HepG2 (cell line): ENCODE results near the gene GMCL2. TPM values are rescaled to one million over a fixed set of nuclear protein-coding genes. Genes with fewer than 3 reads are reported as not detected.

ENCODE experiments used
- ATM ChIP-seq: fragments of 450-650 bp; IDR thresholded peaks from 2 replicates; pipeline ENCODE4 v1.7.1; 2017; ENCODE audit warnings: mild to moderate bottlenecking, borderline replicate concordance
- FLYWCH1 ChIP-seq: sonication (generic); formaldehyde crosslinking; IDR thresholded peaks from 2 replicates; pipeline ENCODE4 v1.8.1; 2023; ENCODE audit warnings: mild to moderate bottlenecking, missing genetic modification reagents
- GLI4 ChIP-seq: sonication (generic); formaldehyde crosslinking; IDR thresholded peaks from 2 replicates; pipeline ENCODE4 v1.5.1; 2020; ENCODE audit warnings: missing genetic modification reagents, mild to moderate bottlenecking, moderate library complexity, borderline replicate concordance
- GTF3A ChIP-seq: sonication (generic); formaldehyde crosslinking; conservative IDR thresholded peaks from 2 replicates; pipeline ENCODE4 v1.4.0; 2020; ENCODE audit warnings: mild to moderate bottlenecking, missing genetic modification reagents
- JUND ChIP-seq: sonication (generic); formaldehyde crosslinking; IDR thresholded peaks from 2 replicates; pipeline ENCODE4 v1.8.0; 2022; ENCODE audit warnings: mild to moderate bottlenecking, missing genetic modification reagents
- KAT8 ChIP-seq: IDR thresholded peaks from 2 replicates; pipeline ENCODE4 v1.6.1; 2016; ENCODE audit warnings: missing genetic modification reagents, missing compliant biosample characterization
- MAF1 ChIP-seq: sonication (generic); formaldehyde crosslinking; IDR thresholded peaks from 2 replicates; pipeline ENCODE4 v1.5.0; 2020; ENCODE audit warnings: missing genetic modification reagents, borderline replicate concordance
- NCOA5 ChIP-seq: sonication (generic); formaldehyde crosslinking; IDR thresholded peaks from 2 replicates; pipeline ENCODE4 v1.4.0; 2020; ENCODE audit warnings: missing genetic modification reagents
- RFX1 ChIP-seq: fragments of 450-650 bp; IDR thresholded peaks from 2 replicates; pipeline ENCODE4 v1.6.1; 2017
- SOX6 ChIP-seq, 2 experiments: fragments of 450-650 bp in 1 of 2; sonication (generic) in 1 of 2; formaldehyde crosslinking in 1 of 2; IDR thresholded peaks; 2 replicates each; pipeline versions ENCODE4 v1.4.0 to v1.6.1; 2017 to 2020; ENCODE audit warnings: antibody characterized with exemption in 1 of 2, mild to moderate bottlenecking in 1 of 2, missing genetic modification reagents in 1 of 2
- ZFAT ChIP-seq: sonication (generic); formaldehyde crosslinking; conservative IDR thresholded peaks from 2 replicates; pipeline ENCODE4 v1.8.1; 2023; ENCODE audit warnings: missing genetic modification reagents, inconsistent platforms
- ZNF30 ChIP-seq: sonication (generic); formaldehyde crosslinking; IDR thresholded peaks from 2 replicates; pipeline ENCODE4 v1.5.0; 2020; ENCODE audit warnings: mild to moderate bottlenecking, missing genetic modification reagents
- ZNF430 ChIP-seq: sonication (generic); formaldehyde crosslinking; IDR thresholded peaks from 2 replicates; pipeline ENCODE4 v1.9.0; 2021; ENCODE audit warnings: mild to moderate bottlenecking, missing genetic modification reagents
- ZNF878 ChIP-seq: sonication (generic); formaldehyde crosslinking; IDR thresholded peaks from 2 replicates; pipeline ENCODE4 v1.8.1; 2023; ENCODE audit warnings: mild to moderate bottlenecking, missing genetic modification reagents, moderate library complexity
- polyA plus RNA-seq, 8 experiments: library from polyadenylated mRNA; depleted of rRNA in 3 of 8; stranded (reverse) in 7 of 8; unstranded in 1 of 8; fragments of >200 nt; fragmentation: Illumina TruSeq in 4 of 8; extraction: Trizol in 4 of 8; gene quantifications; 2 replicates each; pipeline versions ENCODE4 v1.2.1 to v1.2.3, GENCODE V29; 2011 to 2016; ENCODE audit warnings: low read depth in 4 of 8, missing spikeins in 1 of 8, mixed read lengths in 1 of 8; ENCODE audit not compliant: insufficient read depth in 1 of 8
- total RNA-seq, 5 experiments: library from RNA; depleted of rRNA; stranded (reverse); fragments of >200 nt; fragmentation: Illumina TruSeq; extraction: Trizol; gene quantifications; 2 replicates each; pipeline ENCODE4 v1.2.3, GENCODE V29; 2016; ENCODE audit warnings: low read depth in 1 of 5
- TF ChIP-seq, protein P1 (sequence below): sonication (generic); formaldehyde crosslinking; IDR thresholded peaks from 2 replicates; pipeline ENCODE4 v1.8.1; 2023; ENCODE audit warnings: missing genetic modification reagents, mild to moderate bottlenecking, borderline replicate concordance
- TF ChIP-seq, protein P2 (sequence below): sonication (generic); formaldehyde crosslinking; IDR thresholded peaks from 2 replicates; pipeline ENCODE4 v1.4.0; 2020; ENCODE audit warnings: missing genetic modification reagents
- TF ChIP-seq, protein P3 (sequence below): sonication (generic); formaldehyde crosslinking; IDR thresholded peaks from 2 replicates; pipeline ENCODE4 v1.5.0; 2020; ENCODE audit warnings: missing genetic modification reagents
- TF ChIP-seq, protein P4 (sequence below): sonication (generic); formaldehyde crosslinking; IDR thresholded peaks from 2 replicates; pipeline ENCODE4 v1.8.0; 2022; ENCODE audit warnings: missing genetic modification reagents, mild to moderate bottlenecking, borderline replicate concordance
- TF ChIP-seq, protein P5 (sequence below): sonication (generic); formaldehyde crosslinking; IDR thresholded peaks from 2 replicates; pipeline ENCODE4 v1.5.1; 2020; ENCODE audit warnings: mild to moderate bottlenecking, missing genetic modification reagents, moderate library complexity

The GMCL2 gene
- total and polyA plus RNA-seq, 2 of the 13 experiments (the other 11 are each of a cell fraction or from before 2014, with no cell fraction given): 0.03 TPM; not detected in 1

DNA sequence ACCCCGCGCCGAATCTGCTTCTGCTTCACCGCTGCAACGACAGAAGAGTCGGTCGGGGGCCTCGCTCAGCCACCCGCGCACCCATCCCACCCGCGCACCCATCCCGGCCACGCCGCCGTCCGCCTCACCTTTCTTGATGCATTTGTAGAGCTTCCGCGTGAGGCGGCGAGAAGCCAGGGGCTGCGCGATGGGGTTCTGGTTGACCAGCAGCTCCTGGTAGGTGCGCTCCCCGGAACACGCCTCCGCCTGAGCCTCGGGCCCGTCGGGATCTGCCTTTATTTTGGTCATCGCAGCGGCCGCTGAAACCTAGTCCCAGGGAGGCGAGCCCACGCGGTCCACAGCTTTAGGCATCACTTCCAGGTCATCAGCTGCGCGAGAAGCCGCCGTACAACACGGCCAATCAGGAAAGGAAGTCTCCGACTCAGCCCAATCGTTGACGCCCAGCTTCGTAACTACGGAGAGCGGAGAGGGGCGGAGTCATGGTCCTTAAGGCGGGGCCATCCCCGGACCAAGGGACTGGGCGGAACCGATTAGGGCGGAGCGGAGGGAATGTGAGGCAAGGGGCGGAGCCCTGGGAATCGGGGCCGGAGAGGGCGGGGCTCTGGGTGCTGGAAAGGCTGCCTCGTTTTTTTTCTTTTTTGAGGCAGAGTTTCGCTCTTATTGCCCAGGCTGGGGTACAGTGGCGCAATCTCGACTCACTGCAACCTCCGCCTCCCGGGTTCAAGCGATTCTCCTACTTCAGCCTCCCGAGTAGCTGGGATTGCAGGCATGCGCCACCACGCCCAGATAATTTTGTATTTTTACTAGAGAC lies 33.4 kb downstream of the GMCL2 start, which contains the start of gene NHP2 (continued):
- peak; percentile 68; the same call in 1 of the 2 replicates for TF ChIP-seq MAF1 (CRISPR knock-in tag)
- TF ChIP-seq FLYWCH1 (CRISPR knock-in tag): no peak
- no peak for TF ChIP-seq SOX6 (IDR thresholded peaks at IDR 0.05)
- no peak for TF ChIP-seq SOX6 (CRISPR knock-in tag; IDR thresholded peaks at IDR 0.05)
- no peak for TF ChIP-seq JUND
- TF ChIP-seq NCOA5: no peak
- TF ChIP-seq, protein P1, sequence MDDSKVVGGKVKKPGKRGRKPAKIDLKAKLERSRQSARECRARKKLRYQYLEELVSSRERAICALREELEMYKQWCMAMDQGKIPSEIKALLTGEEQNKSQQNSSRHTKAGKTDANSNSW (CRISPR knock-in tag): no peak
- TF ChIP-seq, protein P2, sequence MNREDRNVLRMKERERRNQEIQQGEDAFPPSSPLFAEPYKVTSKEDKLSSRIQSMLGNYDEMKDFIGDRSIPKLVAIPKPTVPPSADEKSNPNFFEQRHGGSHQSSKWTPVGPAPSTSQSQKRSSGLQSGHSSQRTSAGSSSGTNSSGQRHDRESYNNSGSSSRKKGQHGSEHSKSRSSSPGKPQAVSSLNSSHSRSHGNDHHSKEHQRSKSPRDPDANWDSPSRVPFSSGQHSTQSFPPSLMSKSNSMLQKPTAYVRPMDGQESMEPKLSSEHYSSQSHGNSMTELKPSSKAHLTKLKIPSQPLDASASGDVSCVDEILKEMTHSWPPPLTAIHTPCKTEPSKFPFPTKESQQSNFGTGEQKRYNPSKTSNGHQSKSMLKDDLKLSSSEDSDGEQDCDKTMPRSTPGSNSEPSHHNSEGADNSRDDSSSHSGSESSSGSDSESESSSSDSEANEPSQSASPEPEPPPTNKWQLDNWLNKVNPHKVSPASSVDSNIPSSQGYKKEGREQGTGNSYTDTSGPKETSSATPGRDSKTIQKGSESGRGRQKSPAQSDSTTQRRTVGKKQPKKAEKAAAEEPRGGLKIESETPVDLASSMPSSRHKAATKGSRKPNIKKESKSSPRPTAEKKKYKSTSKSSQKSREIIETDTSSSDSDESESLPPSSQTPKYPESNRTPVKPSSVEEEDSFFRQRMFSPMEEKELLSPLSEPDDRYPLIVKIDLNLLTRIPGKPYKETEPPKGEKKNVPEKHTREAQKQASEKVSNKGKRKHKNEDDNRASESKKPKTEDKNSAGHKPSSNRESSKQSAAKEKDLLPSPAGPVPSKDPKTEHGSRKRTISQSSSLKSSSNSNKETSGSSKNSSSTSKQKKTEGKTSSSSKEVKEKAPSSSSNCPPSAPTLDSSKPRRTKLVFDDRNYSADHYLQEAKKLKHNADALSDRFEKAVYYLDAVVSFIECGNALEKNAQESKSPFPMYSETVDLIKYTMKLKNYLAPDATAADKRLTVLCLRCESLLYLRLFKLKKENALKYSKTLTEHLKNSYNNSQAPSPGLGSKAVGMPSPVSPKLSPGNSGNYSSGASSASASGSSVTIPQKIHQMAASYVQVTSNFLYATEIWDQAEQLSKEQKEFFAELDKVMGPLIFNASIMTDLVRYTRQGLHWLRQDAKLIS (CRISPR knock-in tag): no peak
- TF ChIP-seq KAT8: peak; percentile 94
- peak; percentile 93; the same call in 1 of the 2 replicates for TF ChIP-seq ZFAT (CRISPR knock-in tag)
- no peak for TF ChIP-seq ATM
- TF ChIP-seq ZNF30: no peak
- TF ChIP-seq, protein P3, sequence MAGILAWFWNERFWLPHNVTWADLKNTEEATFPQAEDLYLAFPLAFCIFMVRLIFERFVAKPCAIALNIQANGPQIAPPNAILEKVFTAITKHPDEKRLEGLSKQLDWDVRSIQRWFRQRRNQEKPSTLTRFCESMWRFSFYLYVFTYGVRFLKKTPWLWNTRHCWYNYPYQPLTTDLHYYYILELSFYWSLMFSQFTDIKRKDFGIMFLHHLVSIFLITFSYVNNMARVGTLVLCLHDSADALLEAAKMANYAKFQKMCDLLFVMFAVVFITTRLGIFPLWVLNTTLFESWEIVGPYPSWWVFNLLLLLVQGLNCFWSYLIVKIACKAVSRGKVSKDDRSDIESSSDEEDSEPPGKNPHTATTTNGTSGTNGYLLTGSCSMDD (CRISPR knock-in tag): no peak
- TF ChIP-seq GTF3A (CRISPR knock-in tag): no peak
- no peak for TF ChIP-seq ZNF430 (CRISPR knock-in tag)
- TF ChIP-seq, protein P4, sequence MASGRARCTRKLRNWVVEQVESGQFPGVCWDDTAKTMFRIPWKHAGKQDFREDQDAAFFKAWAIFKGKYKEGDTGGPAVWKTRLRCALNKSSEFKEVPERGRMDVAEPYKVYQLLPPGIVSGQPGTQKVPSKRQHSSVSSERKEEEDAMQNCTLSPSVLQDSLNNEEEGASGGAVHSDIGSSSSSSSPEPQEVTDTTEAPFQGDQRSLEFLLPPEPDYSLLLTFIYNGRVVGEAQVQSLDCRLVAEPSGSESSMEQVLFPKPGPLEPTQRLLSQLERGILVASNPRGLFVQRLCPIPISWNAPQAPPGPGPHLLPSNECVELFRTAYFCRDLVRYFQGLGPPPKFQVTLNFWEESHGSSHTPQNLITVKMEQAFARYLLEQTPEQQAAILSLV (CRISPR knock-in tag): 0 out of 2 replicates have a peak, but pooled peaks have one; percentile 23
- TF ChIP-seq, protein P5, sequence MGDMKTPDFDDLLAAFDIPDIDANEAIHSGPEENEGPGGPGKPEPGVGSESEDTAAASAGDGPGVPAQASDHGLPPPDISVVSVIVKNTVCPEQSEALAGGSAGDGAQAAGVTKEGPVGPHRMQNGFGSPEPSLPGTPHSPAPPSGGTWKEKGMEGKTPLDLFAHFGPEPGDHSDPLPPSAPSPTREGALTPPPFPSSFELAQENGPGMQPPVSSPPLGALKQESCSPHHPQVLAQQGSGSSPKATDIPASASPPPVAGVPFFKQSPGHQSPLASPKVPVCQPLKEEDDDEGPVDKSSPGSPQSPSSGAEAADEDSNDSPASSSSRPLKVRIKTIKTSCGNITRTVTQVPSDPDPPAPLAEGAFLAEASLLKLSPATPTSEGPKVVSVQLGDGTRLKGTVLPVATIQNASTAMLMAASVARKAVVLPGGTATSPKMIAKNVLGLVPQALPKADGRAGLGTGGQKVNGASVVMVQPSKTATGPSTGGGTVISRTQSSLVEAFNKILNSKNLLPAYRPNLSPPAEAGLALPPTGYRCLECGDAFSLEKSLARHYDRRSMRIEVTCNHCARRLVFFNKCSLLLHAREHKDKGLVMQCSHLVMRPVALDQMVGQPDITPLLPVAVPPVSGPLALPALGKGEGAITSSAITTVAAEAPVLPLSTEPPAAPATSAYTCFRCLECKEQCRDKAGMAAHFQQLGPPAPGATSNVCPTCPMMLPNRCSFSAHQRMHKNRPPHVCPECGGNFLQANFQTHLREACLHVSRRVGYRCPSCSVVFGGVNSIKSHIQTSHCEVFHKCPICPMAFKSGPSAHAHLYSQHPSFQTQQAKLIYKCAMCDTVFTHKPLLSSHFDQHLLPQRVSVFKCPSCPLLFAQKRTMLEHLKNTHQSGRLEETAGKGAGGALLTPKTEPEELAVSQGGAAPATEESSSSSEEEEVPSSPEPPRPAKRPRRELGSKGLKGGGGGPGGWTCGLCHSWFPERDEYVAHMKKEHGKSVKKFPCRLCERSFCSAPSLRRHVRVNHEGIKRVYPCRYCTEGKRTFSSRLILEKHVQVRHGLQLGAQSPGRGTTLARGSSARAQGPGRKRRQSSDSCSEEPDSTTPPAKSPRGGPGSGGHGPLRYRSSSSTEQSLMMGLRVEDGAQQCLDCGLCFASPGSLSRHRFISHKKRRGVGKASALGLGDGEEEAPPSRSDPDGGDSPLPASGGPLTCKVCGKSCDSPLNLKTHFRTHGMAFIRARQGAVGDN (CRISPR knock-in tag): peak; percentile 85
- TF ChIP-seq GLI4 (CRISPR knock-in tag): no peak
- no peak for TF ChIP-seq RFX1
- TF ChIP-seq ZNF878 (CRISPR knock-in tag): no peak
